HepG2 (cell line): Measurements from ENCODE around the gene TUT1. TPM values are rescaled to one million over a fixed set of nuclear protein-coding genes. Genes with fewer than 3 reads are reported as not detected.

Experiments
- FOXC1 ChIP-seq: sonication (generic); formaldehyde crosslinking; IDR thresholded peaks from 2 replicates; pipeline ENCODE4 v1.8.0; 2022; ENCODE audit warnings: mild to moderate bottlenecking, missing genetic modification reagents, borderline replicate concordance
- HES4 ChIP-seq: sonication (generic); formaldehyde crosslinking; IDR thresholded peaks from 2 replicates; pipeline ENCODE4 v1.9.0; 2021; ENCODE audit warnings: mild to moderate bottlenecking, missing genetic modification reagents, borderline replicate concordance
- ZMYM2 ChIP-seq: sonication (generic); formaldehyde crosslinking; IDR thresholded peaks from 2 replicates; pipeline ENCODE4 v1.8.0; 2022; ENCODE audit warnings: mild to moderate bottlenecking, missing genetic modification reagents
- ZNF318 ChIP-seq: sonication (generic); formaldehyde crosslinking; IDR thresholded peaks from 2 replicates; pipeline ENCODE4 v1.4.0; 2020; ENCODE audit warnings: mild to moderate bottlenecking, missing genetic modification reagents
- polyA plus RNA-seq, 8 experiments: library from polyadenylated mRNA; depleted of rRNA in 3 of 8; stranded (reverse) in 7 of 8; unstranded in 1 of 8; fragments of >200 nt; fragmentation: Illumina TruSeq in 4 of 8; extraction: Trizol in 4 of 8; gene quantifications; 2 replicates each; pipeline versions ENCODE4 v1.2.1 to v1.2.3, GENCODE V29; 2011 to 2016; ENCODE audit warnings: low read depth in 4 of 8, missing spikeins in 1 of 8, mixed read lengths in 1 of 8; ENCODE audit not compliant: insufficient read depth in 1 of 8
- total RNA-seq, 5 experiments: library from RNA; depleted of rRNA; stranded (reverse); fragments of >200 nt; fragmentation: Illumina TruSeq; extraction: Trizol; gene quantifications; 2 replicates each; pipeline ENCODE4 v1.2.3, GENCODE V29; 2016; ENCODE audit warnings: low read depth in 1 of 5
- TF ChIP-seq, protein P1 (sequence below): IDR thresholded peaks from 2 replicates; pipeline ENCODE4 v1.6.1; 2018; ENCODE audit warnings: missing genetic modification reagents, mild to moderate bottlenecking, missing compliant biosample characterization

Gene TUT1
- total and polyA plus RNA-seq, 2 of the 13 experiments (the other 11 are each of a cell fraction or from before 2014, with no cell fraction given), result 9.7 to 14.3 TPM

GRCh38 chr11:62547691-62548281 lies 43.5 kb downstream of the TUT1 start (continued):
- TF ChIP-seq ZNF318 (CRISPR knock-in tag) (no peak), ZMYM2 (no peak), FOXC1 (no peak), HES4 (CRISPR knock-in tag) (no peak)
- TF ChIP-seq, protein P1, sequence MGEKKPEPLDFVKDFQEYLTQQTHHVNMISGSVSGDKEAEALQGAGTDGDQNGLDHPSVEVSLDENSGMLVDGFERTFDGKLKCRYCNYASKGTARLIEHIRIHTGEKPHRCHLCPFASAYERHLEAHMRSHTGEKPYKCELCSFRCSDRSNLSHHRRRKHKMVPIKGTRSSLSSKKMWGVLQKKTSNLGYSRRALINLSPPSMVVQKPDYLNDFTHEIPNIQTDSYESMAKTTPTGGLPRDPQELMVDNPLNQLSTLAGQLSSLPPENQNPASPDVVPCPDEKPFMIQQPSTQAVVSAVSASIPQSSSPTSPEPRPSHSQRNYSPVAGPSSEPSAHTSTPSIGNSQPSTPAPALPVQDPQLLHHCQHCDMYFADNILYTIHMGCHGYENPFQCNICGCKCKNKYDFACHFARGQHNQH, result peak; percentile 49; the same call in 1 of the 2 replicates
